Hepatocyte (in vitro differentiated cells): Measurements from ENCODE around the gene C21orf91.

Experiments used
- EZH2 ChIP-seq: fragments of 200-600 bp; sonication (generic); IDR thresholded peaks from 2 replicates; pipeline ENCODE4 v1.6.1; 2016; ENCODE audit warnings: antibody characterized with exemption, mild to moderate bottlenecking, borderline replicate concordance
- EZH2phosphoT487 ChIP-seq: fragments of 200-600 bp; sonication (generic); IDR thresholded peaks from one replicate; pipeline ENCODE4 v1.6.1; 2018; ENCODE audit warnings: antibody characterized with exemption, mild to moderate bottlenecking, low read depth, moderate library complexity; ENCODE audit not compliant: unreplicated experiment, severe bottlenecking
- TF ChIP-seq, protein P1 (sequence below): fragments of 200-600 bp; sonication (generic); IDR thresholded peaks from 2 replicates; pipeline ENCODE4 v1.5.1; 2016; ENCODE audit warnings: antibody characterized with exemption, mild to moderate bottlenecking; ENCODE audit not compliant: poor library complexity

DNA sequence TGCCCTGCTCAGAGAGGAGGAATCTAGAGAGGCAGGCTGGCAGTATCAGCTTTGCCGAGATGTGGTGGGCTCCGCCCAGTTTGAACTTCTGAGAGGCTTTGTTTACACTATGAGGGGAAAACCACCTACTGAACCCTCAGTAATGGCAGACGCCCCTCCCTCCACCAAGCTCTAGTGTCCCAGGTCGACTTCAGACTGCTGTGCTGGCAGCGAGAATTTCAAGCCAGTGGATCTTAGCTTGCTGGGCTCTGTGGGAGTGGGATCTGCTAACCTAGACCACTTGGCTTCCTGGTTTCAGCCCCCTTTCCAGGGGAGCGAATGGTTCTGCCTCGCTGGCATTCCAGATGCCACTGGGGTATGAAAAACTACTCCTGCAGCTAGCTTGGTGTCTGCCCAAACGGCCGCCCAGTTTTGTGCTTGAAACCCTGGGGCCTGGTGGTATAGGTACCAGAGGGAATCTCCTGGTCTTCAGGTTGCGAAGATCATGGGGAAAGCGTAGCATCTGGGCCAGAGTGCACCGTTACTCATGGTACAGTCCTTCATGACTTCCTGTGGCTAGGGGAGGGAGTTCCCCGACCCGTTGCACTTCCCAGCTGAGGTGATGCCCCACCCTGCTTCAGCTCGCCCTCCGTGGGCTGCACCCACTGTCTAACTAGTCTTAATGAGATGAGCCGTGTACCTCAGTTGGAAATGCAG, 43.6 kb downstream of the C21orf91 start:
- TF ChIP-seq, protein P1, sequence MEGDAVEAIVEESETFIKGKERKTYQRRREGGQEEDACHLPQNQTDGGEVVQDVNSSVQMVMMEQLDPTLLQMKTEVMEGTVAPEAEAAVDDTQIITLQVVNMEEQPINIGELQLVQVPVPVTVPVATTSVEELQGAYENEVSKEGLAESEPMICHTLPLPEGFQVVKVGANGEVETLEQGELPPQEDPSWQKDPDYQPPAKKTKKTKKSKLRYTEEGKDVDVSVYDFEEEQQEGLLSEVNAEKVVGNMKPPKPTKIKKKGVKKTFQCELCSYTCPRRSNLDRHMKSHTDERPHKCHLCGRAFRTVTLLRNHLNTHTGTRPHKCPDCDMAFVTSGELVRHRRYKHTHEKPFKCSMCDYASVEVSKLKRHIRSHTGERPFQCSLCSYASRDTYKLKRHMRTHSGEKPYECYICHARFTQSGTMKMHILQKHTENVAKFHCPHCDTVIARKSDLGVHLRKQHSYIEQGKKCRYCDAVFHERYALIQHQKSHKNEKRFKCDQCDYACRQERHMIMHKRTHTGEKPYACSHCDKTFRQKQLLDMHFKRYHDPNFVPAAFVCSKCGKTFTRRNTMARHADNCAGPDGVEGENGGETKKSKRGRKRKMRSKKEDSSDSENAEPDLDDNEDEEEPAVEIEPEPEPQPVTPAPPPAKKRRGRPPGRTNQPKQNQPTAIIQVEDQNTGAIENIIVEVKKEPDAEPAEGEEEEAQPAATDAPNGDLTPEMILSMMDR: no peak
- TF ChIP-seq EZH2 (no peak), EZH2phosphoT487 (no peak)
